HG02571 (cell line): ENCODE results near the gene KRT77.
"Not testable (repeated sequence)": the region's sequence is repeated elsewhere in the genome, so short reads cannot be mapped to it uniquely, and the experiment has no call there.

Source experiments
- ATAC-seq: cut with Tn5 transposase; IDR thresholded peaks from one replicate; pipeline ENCODE4 v1.9.1; 2021; ENCODE audit warnings: mild to moderate bottlenecking, moderate library complexity; ENCODE audit not compliant: unreplicated experiment

The KRT77 gene

GRCh38 chr12:52703424-52703823, at the start of gene KRT77:
TSS of gene KRT77 (minus strand) at chr12:52703524. CDS start at chr12:52703434, 90 bp downstream.
- no peak for ATAC-seq

- ATAC-seq = no peak
These were observed 49.2 kb upstream of the KRT77 start for GRCh38 chr12:52752516-52752915.

DNA sequence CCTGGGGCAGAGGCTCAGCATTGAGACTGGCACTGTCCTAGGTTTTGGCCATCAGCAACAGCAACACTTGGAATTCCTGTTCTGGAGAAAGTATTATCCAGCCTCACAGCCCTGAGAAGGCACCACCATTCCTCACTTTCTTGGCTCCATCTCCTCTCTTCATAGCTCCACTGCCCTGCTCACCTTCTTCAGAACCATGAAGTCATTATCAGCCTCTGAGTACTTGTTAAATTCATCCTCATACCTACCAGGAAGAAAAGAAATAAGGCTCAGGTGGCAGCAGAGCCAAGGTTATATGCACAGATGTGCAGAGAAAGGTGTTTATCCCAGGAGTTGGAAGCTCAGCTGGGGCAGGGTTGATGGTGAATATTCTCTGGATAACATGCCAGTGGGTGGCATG, 48.5 kb upstream of the KRT77 start:
- no peak for ATAC-seq

DNA sequence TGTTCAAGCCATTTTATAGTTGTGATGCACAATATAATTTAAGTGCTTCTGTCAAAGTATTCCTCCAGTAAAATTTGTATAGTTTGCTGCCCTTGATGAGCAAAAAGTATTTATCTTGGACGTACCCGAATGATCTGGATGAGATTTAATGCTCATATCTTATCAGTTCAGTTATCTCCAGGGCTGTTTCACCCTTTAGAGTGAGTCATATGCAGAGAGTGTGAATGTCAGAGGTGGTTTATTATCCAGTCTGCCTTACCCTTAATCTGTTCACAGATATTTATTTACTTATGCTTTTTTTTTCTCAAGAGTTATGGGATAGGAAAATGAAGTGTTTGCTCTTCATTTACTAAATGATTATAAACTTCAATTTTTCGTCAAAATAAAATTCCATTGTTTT, 47.2 kb upstream of the KRT77 start:
- not testable (repeated sequence) for ATAC-seq

DNA sequence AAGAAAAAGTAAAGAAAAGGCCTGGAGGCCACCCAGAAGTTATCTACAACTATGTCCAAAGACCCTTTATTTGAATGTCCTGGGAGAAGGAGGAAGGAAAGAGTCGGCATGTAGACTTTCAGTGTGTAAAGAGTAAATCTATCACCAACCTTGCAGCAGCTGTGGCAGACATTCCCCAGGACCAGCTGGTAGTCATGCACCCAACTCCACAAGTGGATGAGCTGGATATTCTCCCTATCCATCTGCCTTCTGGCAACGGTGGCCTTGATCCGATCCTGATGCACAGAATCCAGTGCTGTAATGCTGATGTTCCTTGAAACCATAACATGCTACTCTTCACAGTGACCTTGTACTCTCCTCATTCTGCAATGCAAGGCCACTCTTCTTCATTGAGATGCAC, 46.5 kb upstream of the KRT77 start:
- no peak for ATAC-seq

DNA sequence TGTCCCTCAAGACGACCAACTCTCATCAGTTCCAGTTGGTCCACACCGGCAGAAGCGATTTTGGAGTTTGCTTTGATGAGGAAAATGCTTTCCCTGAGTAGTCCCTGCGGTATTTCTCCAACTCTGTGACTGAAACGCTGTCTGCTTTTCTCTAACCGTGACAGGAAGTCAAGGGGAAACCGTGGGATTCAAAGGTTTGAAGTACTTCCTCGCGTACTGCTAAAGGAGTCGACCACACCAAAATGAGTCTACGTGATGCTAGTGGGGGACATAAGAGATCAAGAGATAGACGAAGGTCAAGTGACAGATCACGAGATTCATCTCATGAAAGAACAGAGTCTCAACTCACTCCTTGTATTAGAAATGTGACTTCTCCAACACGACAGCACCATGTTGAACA, 45.3 kb upstream of the KRT77 start:
- no peak for ATAC-seq

- ATAC-seq = no peak
These were observed 42.2 kb upstream of the KRT77 start for GRCh38 chr12:52745554-52745953.

DNA sequence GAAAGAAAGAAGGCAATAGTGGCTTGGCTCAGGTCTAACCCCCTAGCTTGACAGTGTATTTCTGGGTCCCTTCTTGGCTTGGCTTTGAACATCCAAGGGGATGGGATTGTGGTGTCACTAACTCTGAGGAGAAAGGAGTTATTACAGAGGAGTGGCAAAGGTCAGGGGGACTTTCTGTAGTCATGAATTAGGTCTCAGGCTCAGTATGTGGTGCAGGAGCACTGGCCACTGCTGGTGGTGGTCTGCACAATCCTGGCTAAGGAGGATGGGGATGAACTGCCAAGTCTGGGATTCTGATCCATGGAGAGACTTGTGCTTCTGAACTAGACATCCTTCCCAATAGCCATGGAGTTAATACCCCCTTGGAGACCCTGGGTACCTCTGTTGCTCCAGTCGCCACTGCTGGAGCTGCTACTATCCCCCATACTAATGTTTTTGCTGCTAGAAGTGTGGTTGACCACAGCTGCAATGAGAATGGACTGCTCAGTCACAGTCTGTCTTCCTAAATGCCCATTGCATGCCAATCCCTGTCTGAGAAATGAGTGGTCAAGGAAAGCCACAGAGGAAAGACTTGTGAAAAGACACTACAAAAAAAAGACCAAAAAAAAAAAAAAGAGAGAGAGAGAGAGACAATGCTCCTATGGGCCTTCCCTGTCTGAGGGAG, 41.3 kb upstream of the KRT77 start:
- no peak for ATAC-seq

GRCh38 chr12:52742822-52743457, 39.6 kb upstream of the KRT77 start:
- ATAC-seq = no peak

GRCh38 chr12:52742196-52742580, 38.9 kb upstream of the KRT77 start:
- no peak for ATAC-seq

GRCh38 chr12:52741375-52742195, 38.3 kb upstream of the KRT77 start:
- no peak for ATAC-seq

- ATAC-seq = no peak
These were observed 37.3 kb upstream of the KRT77 start for GRCh38 chr12:52740584-52740983.

GRCh38 chr12:52739963-52740362, 36.6 kb upstream of the KRT77 start:
- ATAC-seq = no peak

- ATAC-seq = no peak
These were observed 32.7 kb upstream of the KRT77 start for GRCh38 chr12:52735816-52736632.

DNA sequence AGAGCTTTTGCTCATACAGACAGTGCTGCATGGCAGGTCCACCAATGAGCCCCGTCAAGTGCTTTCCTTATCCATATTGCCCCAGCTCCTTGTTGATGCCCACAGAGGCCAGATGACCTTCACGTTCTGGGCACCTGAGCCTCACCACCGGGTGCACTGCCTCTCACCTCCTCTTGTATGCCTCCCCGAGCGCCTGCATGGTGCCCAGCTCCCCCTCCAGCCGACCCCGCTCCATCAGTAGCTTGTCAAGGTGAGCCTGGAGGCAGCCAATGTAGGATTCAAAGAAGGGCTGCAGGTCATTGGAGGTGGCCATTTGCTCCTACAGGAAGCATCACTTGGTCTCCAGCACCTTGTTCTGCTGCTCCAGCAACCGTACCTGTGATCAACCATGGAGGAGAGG, 31.8 kb upstream of the KRT77 start:
- ATAC-seq = no peak

DNA sequence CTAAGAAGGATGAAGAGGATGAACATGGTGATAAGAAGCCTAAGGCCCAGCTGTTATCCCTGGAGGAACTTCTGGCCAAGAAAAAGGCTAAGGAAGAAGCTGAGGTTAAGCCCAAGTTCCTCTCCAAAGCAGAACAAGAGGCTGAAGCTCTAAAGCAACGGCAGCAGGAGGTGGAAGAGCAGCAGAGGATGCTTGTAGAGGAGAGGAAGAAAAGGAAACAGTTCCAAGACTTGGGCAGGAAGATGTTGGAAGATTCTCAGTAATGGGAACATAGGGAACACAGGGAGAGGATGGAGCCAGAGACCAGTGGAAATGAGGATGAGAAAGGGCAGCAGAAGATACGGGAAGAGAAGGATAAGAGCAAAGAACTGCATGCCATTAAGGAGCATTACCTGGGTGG, 27.5 kb upstream of the KRT77 start:
- ATAC-seq = no peak

GRCh38 chr12:52730383-52730782, 27.1 kb upstream of the KRT77 start:
- ATAC-seq = no peak

GRCh38 chr12:52729147-52729546, 25.8 kb upstream of the KRT77 start:
- no peak for ATAC-seq

DNA sequence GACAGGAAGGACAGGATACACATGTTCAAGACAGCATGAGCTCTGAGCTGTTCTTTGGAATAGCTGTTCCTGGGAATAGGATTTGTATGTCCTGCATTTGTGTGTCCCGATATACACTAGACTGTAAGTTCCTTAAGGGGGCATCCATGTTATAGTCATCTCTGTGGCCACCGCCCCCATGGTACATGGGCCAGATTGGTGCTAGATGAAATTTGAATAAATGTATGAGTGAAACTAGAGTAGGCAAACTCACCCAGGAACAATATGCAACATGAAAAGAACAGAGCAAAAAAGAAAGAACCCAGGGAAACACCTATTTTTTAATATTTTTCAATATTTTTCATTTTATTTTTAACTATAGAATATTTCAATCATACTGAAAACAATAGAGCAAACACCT, 25.1 kb upstream of the KRT77 start:
- no peak for ATAC-seq

GRCh38 chr12:52727037-52727436, 23.7 kb upstream of the KRT77 start:
- ATAC-seq = no peak

DNA sequence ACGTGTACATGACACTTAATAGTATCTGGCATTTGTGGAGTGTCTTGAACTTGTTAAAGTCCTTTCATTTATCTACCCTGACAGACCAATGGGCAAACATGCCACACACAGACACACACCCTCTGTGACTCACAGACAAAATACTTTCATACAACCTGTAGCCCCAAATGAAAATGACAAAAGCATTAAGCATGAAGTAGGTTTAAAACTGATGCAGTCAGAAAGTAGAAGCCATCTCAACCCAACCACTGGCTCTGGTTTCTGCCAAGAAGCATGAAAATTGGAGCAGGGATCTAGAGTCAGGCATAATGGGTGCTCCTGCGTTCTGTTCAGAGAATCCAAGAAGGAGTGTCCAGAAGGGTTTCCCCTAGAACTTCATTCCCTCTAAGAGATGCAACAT, 23.1 kb upstream of the KRT77 start:
- ATAC-seq = no peak
